Tibial nerve (tissue), 4 donors: ENCODE results near the gene PTGIS. TPM values are rescaled to one million over a fixed set of nuclear protein-coding genes. Genes with fewer than 3 reads are reported as not detected.

ENCODE experiments used
- DNase-seq, 2 donors: peaks; one replicate each; pipeline ENCODE4 v3.0.0-alpha.2; 2019; ENCODE audit warnings: low spot score in 2 of 2
- H3K27ac ChIP-seq, 4 donors: fragments of 200-600 bp; sonication (generic) in 3 of 4; one replicate each; pipeline ENCODE4 v1.5.1; 2017 to 2019; ENCODE audit warnings: mild to moderate bottlenecking in 1 of 4
- H3K27me3 ChIP-seq, 2 donors: fragments of 200-600 bp; sonication (generic) in 1 of 2; one replicate each; pipeline versions ENCODE4 v1.5.1 to v1.6.0; 2017 to 2019
- H3K36me3 ChIP-seq, 3 donors: fragments of 200-600 bp; sonication (generic); one replicate each; pipeline ENCODE4 v1.5.1; 2018 to 2019
- H3K4me1 ChIP-seq, 4 donors: fragments of 200-600 bp; sonication (generic) in 3 of 4; one replicate each; pipeline ENCODE4 v1.5.1; 2017 to 2019
- H3K4me3 ChIP-seq, 4 donors: fragments of 200-600 bp; sonication (generic) in 3 of 4; one replicate each; pipeline ENCODE4 v1.5.1; 2017 to 2019; ENCODE audit warnings: mild to moderate bottlenecking in 1 of 4, moderate library complexity in 1 of 4
- H3K9me3 ChIP-seq, 4 donors: fragments of 200-600 bp; sonication (generic) in 3 of 4; one replicate each; pipeline ENCODE4 v1.5.1; 2017 to 2019
- EP300 ChIP-seq, 2 donors: sonication (generic); formaldehyde crosslinking; IDR thresholded peaks; one replicate each; pipeline ENCODE4 v1.6.1; 2017; ENCODE audit warnings: antibody characterized with exemption in 2 of 2, mild to moderate bottlenecking in 1 of 2
- POLR2A ChIP-seq, 2 donors: fragments of 450-650 bp; IDR thresholded peaks; one replicate each; pipeline ENCODE4 v1.6.1; 2017; ENCODE audit warnings: antibody characterized with exemption in 2 of 2, mild to moderate bottlenecking in 2 of 2, moderate library complexity in 2 of 2
- WGBS, 2 donors: methylation state at CpG; one replicate each; pipeline ENCODE4 v1.1.5; 2018; 5-methylcytosine and 5-hydroxymethylcytosine counted together
- total RNA-seq, 4 donors: library from RNA; depleted of rRNA; stranded (reverse); fragments of >200 nt; gene quantifications; one replicate each; pipeline ENCODE4 v1.1.0, GENCODE V29; 2016
- TF ChIP-seq, protein P1 (sequence below), 5 experiments: fragments of 200-600 bp in 3 of 5; fragments of 450-650 bp in 2 of 5; sonication (generic) in 3 of 5; IDR thresholded peaks; one replicate each; pipeline ENCODE4 v1.5.1; 2016 to 2019; ENCODE audit warnings: antibody characterized with exemption in 5 of 5, mild to moderate bottlenecking in 3 of 5, moderate library complexity in 2 of 5

The PTGIS gene
- total RNA-seq, 4 donors from 2014 or later = 31.5 to 92.4 (median 47.5) TPM

DNA sequence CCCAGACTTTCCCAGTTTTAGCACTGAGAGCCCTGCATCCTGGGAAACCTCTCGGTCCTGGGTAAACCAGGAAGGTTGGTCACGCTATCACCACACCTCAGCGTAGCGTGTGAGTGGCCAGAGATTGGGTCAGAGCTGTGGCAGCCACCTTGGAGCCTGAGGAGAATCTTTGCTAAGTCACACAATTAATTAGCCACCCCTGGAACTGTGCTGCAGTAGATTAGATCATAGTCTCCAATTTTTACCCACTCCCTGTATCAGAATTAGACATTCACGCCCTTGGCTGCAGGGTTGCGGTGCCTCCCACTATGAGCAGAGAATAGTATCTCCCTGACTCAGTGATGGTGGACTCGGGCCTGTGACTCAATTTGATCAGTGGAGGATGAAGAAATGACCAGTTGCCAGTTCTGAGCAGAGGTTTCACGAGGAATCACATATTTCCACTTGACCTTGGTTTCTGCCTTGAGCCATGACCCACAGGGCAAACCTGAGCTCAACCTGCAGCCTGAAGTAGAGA, 6.0 kb upstream of the PTGIS start:
- TF ChIP-seq, protein P1, sequence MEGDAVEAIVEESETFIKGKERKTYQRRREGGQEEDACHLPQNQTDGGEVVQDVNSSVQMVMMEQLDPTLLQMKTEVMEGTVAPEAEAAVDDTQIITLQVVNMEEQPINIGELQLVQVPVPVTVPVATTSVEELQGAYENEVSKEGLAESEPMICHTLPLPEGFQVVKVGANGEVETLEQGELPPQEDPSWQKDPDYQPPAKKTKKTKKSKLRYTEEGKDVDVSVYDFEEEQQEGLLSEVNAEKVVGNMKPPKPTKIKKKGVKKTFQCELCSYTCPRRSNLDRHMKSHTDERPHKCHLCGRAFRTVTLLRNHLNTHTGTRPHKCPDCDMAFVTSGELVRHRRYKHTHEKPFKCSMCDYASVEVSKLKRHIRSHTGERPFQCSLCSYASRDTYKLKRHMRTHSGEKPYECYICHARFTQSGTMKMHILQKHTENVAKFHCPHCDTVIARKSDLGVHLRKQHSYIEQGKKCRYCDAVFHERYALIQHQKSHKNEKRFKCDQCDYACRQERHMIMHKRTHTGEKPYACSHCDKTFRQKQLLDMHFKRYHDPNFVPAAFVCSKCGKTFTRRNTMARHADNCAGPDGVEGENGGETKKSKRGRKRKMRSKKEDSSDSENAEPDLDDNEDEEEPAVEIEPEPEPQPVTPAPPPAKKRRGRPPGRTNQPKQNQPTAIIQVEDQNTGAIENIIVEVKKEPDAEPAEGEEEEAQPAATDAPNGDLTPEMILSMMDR (IDR thresholded peaks at IDR 0.05) = no peak
- TF ChIP-seq POLR2A (IDR thresholded peaks at IDR 0.05) (no peak), EP300 (IDR thresholded peaks at IDR 0.05) (no peak)
- peaks cover 0 to 39% (median 2%) of the 10 kb centered on the region in 4 donors for H3K4me1 ChIP-seq

DNA sequence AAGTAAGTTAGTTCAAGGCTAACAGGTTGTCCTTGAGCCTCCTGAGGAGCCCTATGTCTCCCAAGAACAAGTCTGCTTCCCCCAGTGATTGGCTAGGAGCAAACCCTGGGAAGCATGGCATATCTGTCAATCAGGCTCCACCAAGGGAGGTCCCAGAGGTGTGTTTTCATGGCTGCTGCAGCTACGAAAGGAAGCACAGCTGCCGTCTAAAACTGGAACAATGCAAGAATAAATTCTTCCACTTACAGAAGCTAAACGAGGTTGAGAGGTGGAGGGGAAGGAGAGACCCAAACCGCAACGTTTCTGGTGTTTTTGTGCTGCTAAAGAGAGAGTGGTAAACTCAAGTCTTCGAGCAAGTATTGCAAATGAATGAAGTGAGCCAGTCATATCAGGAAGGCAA, 4.9 kb upstream of the PTGIS start:
- Histone ChIP-seq H3K36me3 (no peaks in the 10 kb centered on the region), H3K4me3 (no peak overlapping the region), H3K9me3 (peaks cover 0 to 4% (median 0%) of the 10 kb centered on the region in 4 donors), H3K4me1 (peaks cover 0 to 49% (median 2%) of the 10 kb centered on the region in 4 donors), H3K27ac (peak overlapping the region in 3 of 4 donors; percentile 4 to 75 (median 12)), H3K27me3 (peaks cover 0 to 24% of the 10 kb centered on the region in 2 donors)
- TF ChIP-seq POLR2A (IDR thresholded peaks at IDR 0.05) (no peak), EP300 (IDR thresholded peaks at IDR 0.05) (no peak)
- TF ChIP-seq, protein P1 (IDR thresholded peaks at IDR 0.05) = no peak
- no peak for DNase-seq
- 33 to 39% methylated on average over 6 of the region's 6 CpGs for WGBS, 2 donors

More for the DNA sequence above, 6.0 kb upstream of the PTGIS start:
- H3K9me3 ChIP-seq = peaks cover 0 to 4% (median 0%) of the 10 kb centered on the region in 4 donors
- H3K4me3 ChIP-seq = no peak overlapping the region
- peak overlapping the region in 2 of 4 donors; percentile 10 to 75 for H3K27ac ChIP-seq
- no peak for DNase-seq
- H3K36me3 ChIP-seq = no peaks in the 10 kb centered on the region
- H3K27me3 ChIP-seq = peaks cover 0 to 16% of the 10 kb centered on the region in 2 donors
- 80 to 83% methylated on average over 8 of the region's 8 CpGs for WGBS, 2 donors

DNA sequence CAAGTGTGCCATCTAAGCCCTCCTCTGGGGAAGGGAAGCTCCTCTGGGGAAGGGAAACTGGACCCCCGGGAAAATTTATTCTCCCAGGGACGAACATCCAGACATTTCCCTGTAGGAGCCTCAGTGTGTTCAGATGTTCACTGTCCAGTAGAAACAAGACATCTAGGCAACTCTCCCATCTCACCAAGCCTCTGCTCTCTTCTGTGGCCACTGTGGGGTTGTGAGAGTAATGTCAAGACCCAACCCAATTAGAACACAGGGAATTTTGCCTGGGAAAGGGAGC, 3.6 kb upstream of the PTGIS start:
- Histone ChIP-seq H3K4me3 (no peak overlapping the region), H3K27ac (no peak overlapping the region), H3K9me3 (peaks cover 0 to 4% (median 0%) of the 10 kb centered on the region in 4 donors), H3K27me3 (peaks cover 0 to 38% of the 10 kb centered on the region in 2 donors), H3K4me1 (peaks cover 0 to 59% (median 5%) of the 10 kb centered on the region in 4 donors), H3K36me3 (no peaks in the 10 kb centered on the region)
- WGBS, 2 donors = 67 to 80% methylated on average over 2 of the region's 2 CpGs
- DNase-seq = no peak
- no peak for TF ChIP-seq POLR2A (IDR thresholded peaks at IDR 0.05)
- TF ChIP-seq, protein P1 (IDR thresholded peaks at IDR 0.05) = no peak
- TF ChIP-seq EP300 (IDR thresholded peaks at IDR 0.05) = no peak

DNA sequence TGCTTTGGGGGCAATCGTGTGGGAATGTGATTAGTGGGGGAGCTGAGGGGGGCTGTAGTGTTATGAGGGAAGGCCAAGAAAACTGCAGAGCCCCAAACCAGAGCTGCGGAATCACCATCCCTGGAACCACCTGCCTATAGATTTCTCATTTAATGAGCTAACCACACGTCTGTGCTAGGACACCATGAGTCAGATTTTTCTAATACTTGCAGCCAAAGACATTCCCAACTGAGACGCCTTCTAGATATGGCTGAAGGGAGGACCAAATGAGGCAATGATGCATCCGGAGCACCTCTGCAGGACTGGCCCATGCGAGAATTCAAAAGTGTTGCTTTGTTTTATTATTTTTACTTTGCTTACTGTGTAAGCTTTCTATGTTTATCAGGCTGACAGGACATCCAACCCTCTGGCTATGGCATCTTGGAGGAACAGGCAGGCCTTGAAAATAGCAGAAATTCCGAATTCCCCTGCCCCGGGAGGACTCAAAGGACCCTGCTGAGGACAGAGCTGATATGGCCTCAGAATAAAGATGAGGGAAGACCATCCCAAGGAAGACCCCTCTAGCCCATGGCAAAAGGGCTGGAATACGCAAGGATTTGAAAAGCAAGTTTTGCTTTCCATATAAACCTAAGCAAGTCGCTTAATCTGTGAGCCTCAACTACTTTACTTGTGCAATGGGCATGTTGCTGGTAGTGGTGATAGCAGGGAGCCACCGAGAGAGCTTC, 3.1 kb upstream of the PTGIS start:
- TF ChIP-seq EP300 (IDR thresholded peaks at IDR 0.05) (no peak), POLR2A (IDR thresholded peaks at IDR 0.05) (no peak)
- TF ChIP-seq, protein P1 (IDR thresholded peaks at IDR 0.05) = no peak
- Histone ChIP-seq H3K27me3 (peaks cover 0 to 38% of the 10 kb centered on the region in 2 donors), H3K36me3 (no peaks in the 10 kb centered on the region), H3K9me3 (no peaks in the 10 kb centered on the region), H3K4me1 (peaks cover 0 to 60% (median 5%) of the 10 kb centered on the region in 4 donors), H3K27ac (no peak overlapping the region), H3K4me3 (no peak overlapping the region)
- 72 to 74% methylated on average over 11 of the region's 11 CpGs for WGBS, 2 donors
- no peak for DNase-seq

DNA sequence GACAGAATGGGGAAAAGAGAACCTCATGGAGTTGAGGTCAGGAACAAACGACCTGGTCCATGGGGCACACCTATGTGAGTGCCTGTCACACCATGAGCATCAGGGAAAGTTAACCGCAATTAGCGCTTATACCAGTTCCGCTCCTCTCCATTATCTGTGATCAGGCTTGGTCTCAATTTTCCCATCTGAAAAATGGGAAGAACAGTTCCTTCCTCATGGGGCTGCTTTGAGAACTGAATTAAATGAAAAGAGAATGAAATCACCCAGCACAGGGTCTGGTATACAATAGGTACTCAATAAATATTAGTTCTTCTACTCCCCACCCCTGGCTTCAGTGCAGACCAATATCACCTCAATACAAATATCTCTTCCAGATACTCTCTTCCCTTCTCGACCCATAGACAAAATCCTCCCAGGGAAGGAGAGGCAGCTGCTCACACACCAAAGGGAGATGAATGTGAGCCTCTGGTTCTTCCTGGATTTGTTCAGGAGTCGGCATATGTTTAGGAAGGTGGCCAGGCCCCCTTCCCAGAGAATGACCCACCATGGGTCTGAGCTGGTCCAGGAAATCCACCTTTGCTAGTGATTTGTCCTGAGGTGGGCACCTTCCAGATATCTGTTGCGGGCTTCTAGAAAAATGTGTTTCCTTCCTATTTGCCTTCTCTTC, 2.4 kb upstream of the PTGIS start:
- 78 to 87% methylated on average over 7 of the region's 7 CpGs for WGBS, 2 donors
- H3K27ac ChIP-seq = peak overlapping the region in 2 of 4 donors; percentile 66 to 85
- TF ChIP-seq POLR2A (IDR thresholded peaks at IDR 0.05) (no peak), EP300 (IDR thresholded peaks at IDR 0.05) (no peak)
- TF ChIP-seq, protein P1 (IDR thresholded peaks at IDR 0.05) = no peak
- peaks cover 0 to 42% of the 10 kb centered on the region in 2 donors for H3K27me3 ChIP-seq
- DNase-seq = no peak
- no peaks in the 10 kb centered on the region for H3K36me3 ChIP-seq
- peaks cover 0 to 57% (median 5%) of the 10 kb centered on the region in 4 donors for H3K4me1 ChIP-seq
- no peak overlapping the region for H3K4me3 ChIP-seq
- no peaks in the 10 kb centered on the region for H3K9me3 ChIP-seq
